GM23338 (cell line): Measurements from ENCODE around the gene SLC26A11. TPM values are rescaled to one million over a fixed set of nuclear protein-coding genes. Genes with fewer than 3 reads are reported as not detected.

ENCODE experiments used
- ATAC-seq: fragments of 200-7000 bp; cut with Tn5 transposase; 3 replicates; pipeline ENCODE4 v1.9.1; 2020
- DNase-seq: peaks from one replicate; pipeline ENCODE4 v3.0.0-alpha.2; 2015; ENCODE audit warnings: low spot score
- H2AFZ ChIP-seq: fragments of 200-600 bp; sonication (generic); 2 replicates; pipeline ENCODE4 v1.8.0; 2016; ENCODE audit warnings: antibody characterized with exemption, mild to moderate bottlenecking, moderate library complexity
- H3F3A ChIP-seq: fragments of 200-600 bp; sonication (generic); replicated peaks from 2 replicates; pipeline ENCODE4 v1.8.0; 2017; ENCODE audit warnings: antibody characterized with exemption, mixed run types, low read depth
- H3K27ac ChIP-seq: fragments of 200-600 bp; sonication (generic); 2 replicates; pipeline ENCODE4 v1.6.1; 2016; ENCODE audit warnings: low read depth
- H3K27me3 ChIP-seq: fragments of 200-600 bp; sonication (generic); 2 replicates; pipeline ENCODE4 v1.8.0; 2016; ENCODE audit warnings: mild to moderate bottlenecking, mixed run types, moderate library complexity; ENCODE audit not compliant: insufficient read depth
- H3K36me3 ChIP-seq: fragments of 200-600 bp; sonication (generic); 2 replicates; pipeline ENCODE4 v1.8.0; 2016; ENCODE audit warnings: mild to moderate bottlenecking; ENCODE audit not compliant: insufficient read depth
- H3K4me1 ChIP-seq: fragments of 200-600 bp; sonication (generic); 2 replicates; pipeline ENCODE4 v1.8.0; 2016; ENCODE audit warnings: mild to moderate bottlenecking, moderate library complexity; ENCODE audit not compliant: insufficient read depth
- H3K4me2 ChIP-seq: fragments of 200-600 bp; sonication (generic); 2 replicates; pipeline ENCODE4 v1.7.1; 2017; ENCODE audit warnings: mixed run types
- H3K4me3 ChIP-seq: fragments of 200-600 bp; sonication (generic); 2 replicates; pipeline ENCODE4 v1.6.1; 2016; ENCODE audit warnings: mixed run types
- H3K79me2 ChIP-seq: fragments of 200-600 bp; sonication (generic); replicated peaks from 2 replicates; pipeline ENCODE4 v1.8.0; 2017; ENCODE audit warnings: mild to moderate bottlenecking; ENCODE audit not compliant: insufficient read depth
- H3K9me2 ChIP-seq: fragments of 200-600 bp; sonication (generic); 2 replicates; pipeline ENCODE4 v1.8.0; 2017; ENCODE audit not compliant: insufficient read depth
- H4K20me1 ChIP-seq: fragments of 200-600 bp; sonication (generic); replicated peaks from 2 replicates; pipeline ENCODE4 v1.8.0; 2017; ENCODE audit warnings: mild to moderate bottlenecking; ENCODE audit not compliant: insufficient read depth
- H3K27ac Mint-ChIP-seq: 2 replicates; pipeline ENCODE4 v1.8.0; 2020; ENCODE audit warnings: inconsistent platforms, mild to moderate bottlenecking, moderate library complexity, mixed read lengths
- H3K27me3 Mint-ChIP-seq: 3 replicates; pipeline ENCODE4 v1.8.0; 2022; ENCODE audit warnings: low read depth, mild to moderate bottlenecking, moderate library complexity, mixed read lengths, inconsistent platforms; ENCODE audit not compliant: insufficient read depth, poor library complexity
- H3K36me3 Mint-ChIP-seq: 3 replicates; pipeline ENCODE4 v1.8.0; 2021; ENCODE audit warnings: low read depth, mild to moderate bottlenecking, inconsistent platforms, moderate library complexity, mixed read lengths
- H3K4me1 Mint-ChIP-seq: 3 replicates; pipeline ENCODE4 v1.8.0; 2020; ENCODE audit warnings: mild to moderate bottlenecking, inconsistent platforms, mixed read lengths
- H3K4me3 Mint-ChIP-seq: 3 replicates; pipeline ENCODE4 v1.8.0; 2021; ENCODE audit warnings: moderate library complexity, mild to moderate bottlenecking, inconsistent platforms, mixed read lengths
- H3K9me3 Mint-ChIP-seq: 3 replicates; pipeline ENCODE4 v1.8.0; 2020; ENCODE audit warnings: moderate library complexity, mild to moderate bottlenecking, inconsistent platforms, mixed read lengths
- CREB1 ChIP-seq: fragments of 250-450 bp; sonication (Bioruptor Pico); IDR thresholded peaks from 2 replicates; pipeline ENCODE4 v1.5.0; 2020; ENCODE audit warnings: low read depth, mild to moderate bottlenecking, moderate library complexity
- EZH2 ChIP-seq: fragments of 200-600 bp; sonication (generic); IDR thresholded peaks from one replicate; pipeline ENCODE4 v1.8.0; 2017; ENCODE audit warnings: antibody characterized with exemption, mild to moderate bottlenecking, low read depth; ENCODE audit not compliant: unreplicated experiment
- JUNB ChIP-seq: IDR thresholded peaks from one replicate; pipeline ENCODE4 v1.6.1; 2016; ENCODE audit warnings: antibody characterized with exemption; ENCODE audit not compliant: unreplicated experiment
- POLR2AphosphoS5 ChIP-seq: IDR thresholded peaks from 2 replicates; pipeline ENCODE4 v1.6.1; 2016; ENCODE audit warnings: antibody characterized with exemption, low read depth
- REST ChIP-seq: IDR thresholded peaks from one replicate; pipeline ENCODE4 v1.6.1; 2018; ENCODE audit warnings: antibody characterized with exemption; ENCODE audit not compliant: unreplicated experiment
- STAT1 ChIP-seq: IDR thresholded peaks from one replicate; pipeline ENCODE4 v1.6.1; 2016; ENCODE audit warnings: antibody characterized with exemption; ENCODE audit not compliant: unreplicated experiment
- ZNF114 ChIP-seq: fragments of 250-450 bp; sonication (Bioruptor Pico); IDR thresholded peaks from 2 replicates; pipeline ENCODE4 v1.5.0; 2020; ENCODE audit warnings: mild to moderate bottlenecking, moderate library complexity
- ZNF331 ChIP-seq: fragments of 250-450 bp; sonication (Bioruptor Pico); IDR thresholded peaks from 2 replicates; pipeline ENCODE4 v1.5.0; 2020; ENCODE audit warnings: low read depth, mild to moderate bottlenecking, moderate library complexity
- polyA plus RNA-seq: library from polyadenylated mRNA; unstranded; fragments of >200 nt; fragmentation: Nextera tagmentation; extraction: Ambion mirVana; gene quantifications from 2 replicates; pipeline ENCODE4 v1.2.1, GENCODE V29; 2016
- total RNA-seq: library from RNA; depleted of rRNA; stranded (reverse); fragments of >200 nt; shearing (Covaris generic); gene quantifications from 2 replicates; pipeline ENCODE4 v1.2.3, GENCODE V29; 2014
- TF ChIP-seq, protein P1 (sequence below): fragments of 250-450 bp; sonication (Bioruptor Pico); IDR thresholded peaks from 2 replicates; pipeline ENCODE4 v1.5.0; 2020; ENCODE audit warnings: mild to moderate bottlenecking, moderate library complexity
- TF ChIP-seq, protein P2 (sequence below), 2 experiments: fragments of 200-600 bp in 1 of 2; sonication (generic) in 1 of 2; conservative IDR thresholded peaks; 2 replicates each; pipeline versions ENCODE4 v1.5.1 to v1.6.1; 2016 to 2017; ENCODE audit warnings: antibody characterized with exemption in 2 of 2, low read depth in 2 of 2, mild to moderate bottlenecking in 2 of 2, moderate library complexity in 1 of 2

Gene SLC26A11
- total and polyA plus RNA-seq, 2 experiments from 2014 or later = 10.9 to 23.0 TPM

GRCh38 chr17:80227156-80227555 lies 6.9 kb downstream of the SLC26A11 start:
- no peaks in the 10 kb centered on the region; the same call in 1 of the 2 replicates for H3K79me2 ChIP-seq
- H3K36me3 ChIP-seq = 0 out of 2 replicates have a peak, but pooled peaks cover 1% of the 10 kb centered on the region
- no peak overlapping the region for H3K4me3 Mint-ChIP-seq
- peaks cover 2% of the 10 kb centered on the region for H3K27me3 Mint-ChIP-seq
- H2AFZ ChIP-seq = no peak overlapping the region
- no peaks in the 10 kb centered on the region for H3K27me3 ChIP-seq
- H3F3A ChIP-seq = no peaks in the 10 kb centered on the region
- no peak overlapping the region for H3K27ac Mint-ChIP-seq
- H3K4me1 Mint-ChIP-seq = peaks cover 27% of the 10 kb centered on the region
- peaks cover 31% of the 10 kb centered on the region for H3K36me3 Mint-ChIP-seq
- no peaks in the 10 kb centered on the region for H3K9me2 ChIP-seq
- H3K4me1 ChIP-seq = peaks cover 7% of the 10 kb centered on the region; the same call in 1 of the 2 replicates
- H3K9me3 Mint-ChIP-seq = peaks cover 5% of the 10 kb centered on the region
- H3K4me2 ChIP-seq = no peak overlapping the region
- DNase-seq (no peak), ATAC-seq (no peak)
- H4K20me1 ChIP-seq = no peaks in the 10 kb centered on the region
- H3K27ac ChIP-seq = no peak overlapping the region
- H3K4me3 ChIP-seq = no peak overlapping the region
- TF ChIP-seq JUNB (no peak), ZNF331 (no peak), EZH2 (no peak), POLR2AphosphoS5 (no peak)
- TF ChIP-seq, protein P1, sequence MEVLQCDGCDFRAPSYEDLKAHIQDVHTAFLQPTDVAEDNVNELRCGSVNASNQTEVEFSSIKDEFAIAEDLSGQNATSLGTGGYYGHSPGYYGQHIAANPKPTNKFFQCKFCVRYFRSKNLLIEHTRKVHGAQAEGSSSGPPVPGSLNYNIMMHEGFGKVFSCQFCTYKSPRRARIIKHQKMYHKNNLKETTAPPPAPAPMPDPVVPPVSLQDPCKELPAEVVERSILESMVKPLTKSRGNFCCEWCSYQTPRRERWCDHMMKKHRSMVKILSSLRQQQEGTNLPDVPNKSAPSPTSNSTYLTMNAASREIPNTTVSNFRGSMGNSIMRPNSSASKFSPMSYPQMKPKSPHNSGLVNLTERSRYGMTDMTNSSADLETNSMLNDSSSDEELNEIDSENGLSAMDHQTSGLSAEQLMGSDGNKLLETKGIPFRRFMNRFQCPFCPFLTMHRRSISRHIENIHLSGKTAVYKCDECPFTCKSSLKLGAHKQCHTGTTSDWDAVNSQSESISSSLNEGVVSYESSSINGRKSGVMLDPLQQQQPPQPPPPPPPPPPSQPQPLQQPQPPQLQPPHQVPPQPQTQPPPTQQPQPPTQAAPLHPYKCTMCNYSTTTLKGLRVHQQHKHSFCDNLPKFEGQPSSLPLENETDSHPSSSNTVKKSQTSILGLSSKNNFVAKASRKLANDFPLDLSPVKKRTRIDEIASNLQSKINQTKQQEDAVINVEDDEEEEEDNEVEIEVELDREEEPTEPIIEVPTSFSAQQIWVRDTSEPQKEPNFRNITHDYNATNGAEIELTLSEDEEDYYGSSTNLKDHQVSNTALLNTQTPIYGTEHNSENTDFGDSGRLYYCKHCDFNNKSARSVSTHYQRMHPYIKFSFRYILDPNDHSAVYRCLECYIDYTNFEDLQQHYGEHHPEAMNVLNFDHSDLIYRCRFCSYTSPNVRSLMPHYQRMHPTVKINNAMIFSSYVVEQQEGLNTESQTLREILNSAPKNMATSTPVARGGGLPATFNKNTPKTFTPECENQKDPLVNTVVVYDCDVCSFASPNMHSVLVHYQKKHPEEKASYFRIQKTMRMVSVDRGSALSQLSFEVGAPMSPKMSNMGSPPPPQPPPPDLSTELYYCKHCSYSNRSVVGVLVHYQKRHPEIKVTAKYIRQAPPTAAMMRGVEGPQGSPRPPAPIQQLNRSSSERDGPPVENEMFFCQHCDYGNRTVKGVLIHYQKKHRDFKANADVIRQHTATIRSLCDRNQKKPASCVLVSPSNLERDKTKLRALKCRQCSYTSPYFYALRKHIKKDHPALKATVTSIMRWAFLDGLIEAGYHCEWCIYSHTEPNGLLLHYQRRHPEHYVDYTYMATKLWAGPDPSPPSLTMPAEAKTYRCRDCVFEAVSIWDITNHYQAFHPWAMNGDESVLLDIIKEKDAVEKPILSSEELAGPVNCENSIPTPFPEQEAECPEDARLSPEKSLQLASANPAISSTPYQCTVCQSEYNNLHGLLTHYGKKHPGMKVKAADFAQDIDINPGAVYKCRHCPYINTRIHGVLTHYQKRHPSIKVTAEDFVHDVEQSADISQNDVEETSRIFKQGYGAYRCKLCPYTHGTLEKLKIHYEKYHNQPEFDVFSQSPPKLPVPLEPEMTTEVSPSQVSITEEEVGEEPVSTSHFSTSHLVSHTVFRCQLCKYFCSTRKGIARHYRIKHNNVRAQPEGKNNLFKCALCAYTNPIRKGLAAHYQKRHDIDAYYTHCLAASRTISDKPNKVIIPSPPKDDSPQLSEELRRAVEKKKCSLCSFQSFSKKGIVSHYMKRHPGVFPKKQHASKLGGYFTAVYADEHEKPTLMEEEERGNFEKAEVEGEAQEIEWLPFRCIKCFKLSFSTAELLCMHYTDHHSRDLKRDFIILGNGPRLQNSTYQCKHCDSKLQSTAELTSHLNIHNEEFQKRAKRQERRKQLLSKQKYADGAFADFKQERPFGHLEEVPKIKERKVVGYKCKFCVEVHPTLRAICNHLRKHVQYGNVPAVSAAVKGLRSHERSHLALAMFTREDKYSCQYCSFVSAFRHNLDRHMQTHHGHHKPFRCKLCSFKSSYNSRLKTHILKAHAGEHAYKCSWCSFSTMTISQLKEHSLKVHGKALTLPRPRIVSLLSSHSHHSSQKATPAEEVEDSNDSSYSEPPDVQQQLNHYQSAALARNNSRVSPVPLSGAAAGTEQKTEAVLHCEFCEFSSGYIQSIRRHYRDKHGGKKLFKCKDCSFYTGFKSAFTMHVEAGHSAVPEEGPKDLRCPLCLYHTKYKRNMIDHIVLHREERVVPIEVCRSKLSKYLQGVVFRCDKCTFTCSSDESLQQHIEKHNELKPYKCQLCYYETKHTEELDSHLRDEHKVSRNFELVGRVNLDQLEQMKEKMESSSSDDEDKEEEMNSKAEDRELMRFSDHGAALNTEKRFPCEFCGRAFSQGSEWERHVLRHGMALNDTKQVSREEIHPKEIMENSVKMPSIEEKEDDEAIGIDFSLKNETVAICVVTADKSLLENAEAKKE = no peak

- H3K4me1 ChIP-seq = peaks cover 7% of the 10 kb centered on the region; the same call in 1 of the 2 replicates
- H3F3A ChIP-seq = no peaks in the 10 kb centered on the region; the same call in 1 of the 2 replicates
- H3K27me3 Mint-ChIP-seq = peaks cover 4% of the 10 kb centered on the region
- H3K27me3 ChIP-seq = no peaks in the 10 kb centered on the region
- ATAC-seq = no peak
- H3K9me2 ChIP-seq = no peaks in the 10 kb centered on the region
- H3K36me3 Mint-ChIP-seq = peaks cover 36% of the 10 kb centered on the region
- no peak overlapping the region for H3K4me3 Mint-ChIP-seq
- H2AFZ ChIP-seq = no peak overlapping the region
- peaks cover 6% of the 10 kb centered on the region for H3K36me3 ChIP-seq
- H3K9me3 Mint-ChIP-seq = peaks cover 10% of the 10 kb centered on the region
- H3K79me2 ChIP-seq = no peaks in the 10 kb centered on the region; the same call in 1 of the 2 replicates
- no peak overlapping the region for H3K4me3 ChIP-seq
- no peak overlapping the region for H3K27ac ChIP-seq
- H3K4me1 Mint-ChIP-seq = peaks cover 27% of the 10 kb centered on the region
- no peak for DNase-seq
- no peak overlapping the region for H3K4me2 ChIP-seq
- H4K20me1 ChIP-seq = no peaks in the 10 kb centered on the region
- H3K27ac Mint-ChIP-seq = no peak overlapping the region
- TF ChIP-seq CREB1 = no peak
- no peak for TF ChIP-seq STAT1
- TF ChIP-seq, protein P2, sequence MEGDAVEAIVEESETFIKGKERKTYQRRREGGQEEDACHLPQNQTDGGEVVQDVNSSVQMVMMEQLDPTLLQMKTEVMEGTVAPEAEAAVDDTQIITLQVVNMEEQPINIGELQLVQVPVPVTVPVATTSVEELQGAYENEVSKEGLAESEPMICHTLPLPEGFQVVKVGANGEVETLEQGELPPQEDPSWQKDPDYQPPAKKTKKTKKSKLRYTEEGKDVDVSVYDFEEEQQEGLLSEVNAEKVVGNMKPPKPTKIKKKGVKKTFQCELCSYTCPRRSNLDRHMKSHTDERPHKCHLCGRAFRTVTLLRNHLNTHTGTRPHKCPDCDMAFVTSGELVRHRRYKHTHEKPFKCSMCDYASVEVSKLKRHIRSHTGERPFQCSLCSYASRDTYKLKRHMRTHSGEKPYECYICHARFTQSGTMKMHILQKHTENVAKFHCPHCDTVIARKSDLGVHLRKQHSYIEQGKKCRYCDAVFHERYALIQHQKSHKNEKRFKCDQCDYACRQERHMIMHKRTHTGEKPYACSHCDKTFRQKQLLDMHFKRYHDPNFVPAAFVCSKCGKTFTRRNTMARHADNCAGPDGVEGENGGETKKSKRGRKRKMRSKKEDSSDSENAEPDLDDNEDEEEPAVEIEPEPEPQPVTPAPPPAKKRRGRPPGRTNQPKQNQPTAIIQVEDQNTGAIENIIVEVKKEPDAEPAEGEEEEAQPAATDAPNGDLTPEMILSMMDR (conservative IDR thresholded peaks at IDR 0.05; ENCODE audit: low read depth in 2 of 2) = no peak
- TF ChIP-seq ZNF331 = no peak
- TF ChIP-seq EZH2 = no peak
- TF ChIP-seq ZNF114 (CRISPR knock-in tag) = no peak
- no peak for TF ChIP-seq JUNB
- no peak for TF ChIP-seq REST
These were observed 7.4 kb downstream of the SLC26A11 start for GRCh38 chr17:80227666-80228065.
